NK-92 (cell line): ENCODE data around the gene DOCK9.

ENCODE experiments used
- DNase-seq: peaks from one replicate; lab custom pipeline; 2025; ENCODE audit not compliant: unreplicated experiment; lab: John Stamatoyannopoulos, UW

DOCK9 gene

GRCh38 chr13:98997738-98998641, 20.1 kb upstream of the DOCK9 start:
- no peak for DNase-seq

GRCh38 chr13:98997011-98997730, 19.3 kb upstream of the DOCK9 start:
- DNase-seq = no peak

GRCh38 chr13:98996046-98996445, 18.2 kb upstream of the DOCK9 start:
- no peak for DNase-seq

- DNase-seq = no peak
Observed at GRCh38 chr13:98994896-98995295, 17.0 kb upstream of the DOCK9 start.

- DNase-seq = no peak
Observed at GRCh38 chr13:98994080-98994479, 16.2 kb upstream of the DOCK9 start.

GRCh38 chr13:98992355-98992754, 14.5 kb upstream of the DOCK9 start:
- DNase-seq = no peak

GRCh38 chr13:98990701-98991100, 12.8 kb upstream of the DOCK9 start:
- DNase-seq = no peak

- no peak for DNase-seq
Observed at GRCh38 chr13:98989469-98990235, 11.8 kb upstream of the DOCK9 start.

- no peak for DNase-seq
Observed at GRCh38 chr13:98988780-98989179, 10.9 kb upstream of the DOCK9 start.

GRCh38 chr13:98988277-98988676, 10.4 kb upstream of the DOCK9 start:
- no peak for DNase-seq

GRCh38 chr13:98987275-98987674, 9.4 kb upstream of the DOCK9 start:
- DNase-seq = no peak

- no peak for DNase-seq
Observed at GRCh38 chr13:98986226-98986846, 8.5 kb upstream of the DOCK9 start.

- no peak for DNase-seq
Observed at GRCh38 chr13:98985591-98985990, 7.7 kb upstream of the DOCK9 start.

GRCh38 chr13:98984983-98985382, 7.1 kb upstream of the DOCK9 start:
- no peak for DNase-seq

GRCh38 chr13:98984118-98984517, 6.3 kb upstream of the DOCK9 start:
- no peak for DNase-seq

GRCh38 chr13:98983182-98983581, 5.3 kb upstream of the DOCK9 start:
- DNase-seq = no peak

- DNase-seq = no peak
Observed at GRCh38 chr13:98981369-98982080, 3.7 kb upstream of the DOCK9 start.

- no peak for DNase-seq
Observed at GRCh38 chr13:98979012-98979660, 1.3 kb upstream of the DOCK9 start.

GRCh38 chr13:98978280-98978679, 416 bp upstream of the DOCK9 start:
- no peak for DNase-seq

GRCh38 chr13:98976941-98977340, 923 bp downstream of the DOCK9 start:
- DNase-seq = no peak
